Sigmoid colon (tissue), 7 donors: Measurements from ENCODE around the gene UNC5A. TPM values are rescaled to one million over a fixed set of nuclear protein-coding genes. Genes with fewer than 3 reads are reported as not detected.

Experiments
- DNase-seq: peaks from one replicate; pipeline ENCODE4 v3.0.0-alpha.2; 2019
- H3K27ac ChIP-seq, 4 donors: fragments of 200-600 bp; sonication (generic); one replicate each; pipeline ENCODE4 v1.5.1; 2016 to 2019; ENCODE audit warnings: mild to moderate bottlenecking in 1 of 4
- H3K27me3 ChIP-seq, 3 donors: fragments of 200-600 bp; sonication (generic); one replicate each; pipeline ENCODE4 v1.5.1; 2019; ENCODE audit warnings: mild to moderate bottlenecking in 1 of 3
- H3K36me3 ChIP-seq, 4 donors: fragments of 200-600 bp; sonication (generic); one replicate each; pipeline ENCODE4 v1.5.1; 2016 to 2019
- H3K4me1 ChIP-seq, 4 donors: fragments of 200-600 bp; sonication (generic); one replicate each; pipeline ENCODE4 v1.5.1; 2017 to 2019
- H3K4me3 ChIP-seq, 4 donors: fragments of 200-600 bp; sonication (generic); one replicate each; pipeline ENCODE4 v1.5.1; 2017 to 2019; ENCODE audit warnings: mild to moderate bottlenecking in 2 of 4, moderate library complexity in 1 of 4
- H3K9me3 ChIP-seq, 4 donors: fragments of 200-600 bp in 3 of 4; sonication (generic) in 3 of 4; one replicate each; pipeline versions ENCODE4 v1.5.1 to v1.6.1; 2013 to 2019
- EP300 ChIP-seq, 4 donors: sonication (generic); formaldehyde crosslinking; IDR thresholded peaks; one replicate each; pipeline ENCODE4 v1.6.1; 2017; ENCODE audit warnings: antibody characterized with exemption in 4 of 4
- POLR2A ChIP-seq, 2 donors: fragments of 450-650 bp; IDR thresholded peaks; one replicate each; pipeline ENCODE4 v1.6.1; 2016; ENCODE audit warnings: antibody characterized with exemption in 2 of 2, mild to moderate bottlenecking in 2 of 2, moderate library complexity in 2 of 2
- POLR2AphosphoS5 ChIP-seq, 4 donors: sonication (generic); formaldehyde crosslinking; IDR thresholded peaks; one replicate each; pipeline ENCODE4 v1.6.1; 2017; ENCODE audit warnings: antibody characterized with exemption in 4 of 4
- WGBS, 2 donors: extraction: QIAGEN DNeasy Blood & Tissue Kit; methylation state at CpG; one replicate each; pipeline ENCODE4 v1.1.7; 2013; 5-methylcytosine and 5-hydroxymethylcytosine counted together
- intact Hi-C: fragments of 100-400 bp; cut with DNase I; formaldehyde crosslinking; loops from one replicate; pipeline ENCODE4 v1.15.1; 2023
- polyA plus RNA-seq, 3 donors: library from polyadenylated mRNA; stranded (reverse); fragments of 200-250 nt; gene quantifications; one replicate each; pipeline ENCODE4 v1.2.3, GENCODE V29; 2013
- total RNA-seq, 4 donors: library from RNA; depleted of rRNA; stranded (reverse); fragments of >200 nt; gene quantifications; one replicate each; pipeline ENCODE4 v1.1.0, GENCODE V29; 2016
- TF ChIP-seq, protein P1 (sequence below), 4 experiments: fragments of 450-650 bp in 3 of 4; fragments of 200-600 bp in 1 of 4; IDR thresholded peaks; one replicate each; pipeline ENCODE4 v1.5.1; 2016 to 2019; ENCODE audit warnings: antibody characterized with exemption in 4 of 4, mild to moderate bottlenecking in 3 of 4, moderate library complexity in 2 of 4
- donor health status: healthy with polysubstance abuse.
- donor health status: Bipolar disorder and iron deficiency.
- donor health status: healthy.

Gene UNC5A
- total and polyA plus RNA-seq, 7 donors: 0.34 to 0.60 TPM; not detected in 5

DNA sequence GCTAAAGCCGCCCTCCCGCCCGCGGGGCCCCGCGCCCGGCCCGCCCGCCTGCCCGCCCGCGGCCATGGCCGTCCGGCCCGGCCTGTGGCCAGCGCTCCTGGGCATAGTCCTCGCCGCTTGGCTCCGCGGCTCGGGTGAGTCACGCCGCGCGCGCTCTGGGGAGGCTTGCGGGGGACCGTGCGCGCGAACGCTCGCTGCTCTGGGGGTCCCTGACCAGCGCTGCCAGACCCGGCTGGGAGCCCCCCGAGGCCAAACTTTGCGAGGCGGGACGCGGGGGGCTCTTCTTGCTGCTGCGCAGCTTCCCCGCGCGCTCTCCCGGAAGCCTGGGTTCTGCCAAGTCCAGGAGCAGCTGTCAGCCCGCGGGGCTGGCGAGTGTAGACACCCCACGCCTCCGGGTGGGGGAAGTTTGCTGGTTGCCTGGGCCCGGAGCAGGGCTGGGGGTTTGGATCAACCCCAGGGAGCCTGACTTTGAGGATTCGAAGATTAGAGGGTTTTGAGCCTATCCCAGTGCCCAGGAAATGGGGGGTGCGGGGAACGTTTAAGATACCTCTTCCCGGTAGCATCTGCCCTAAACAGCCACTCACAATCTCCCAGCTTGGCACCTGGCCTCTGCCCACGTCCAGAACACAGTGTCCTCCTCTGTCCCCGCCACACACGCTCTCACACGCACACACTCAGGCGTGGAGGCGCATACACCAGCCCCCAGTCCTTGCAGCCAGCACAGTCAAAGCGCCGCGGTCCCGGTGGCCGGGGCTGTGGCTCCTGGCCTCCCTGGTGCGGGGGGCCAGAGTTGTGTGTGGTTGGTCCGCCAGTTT, 535 bp downstream of the UNC5A start:
- no peak for DNase-seq
- Histone ChIP-seq H3K4me1 (peaks cover 0 to 23% (median 19%) of the 10 kb centered on the region in 4 donors), H3K4me3 (peak overlapping the region in 3 of 4 donors; percentile 18 to 39 (median 38)), H3K27ac (no peak overlapping the region), H3K9me3 (no peaks in the 10 kb centered on the region), H3K27me3 (peaks cover 32 to 89% (median 61%) of the 10 kb centered on the region in 3 donors), H3K36me3 (no peaks in the 10 kb centered on the region)
- intact Hi-C loops: no loop called here
- TF ChIP-seq POLR2A (IDR thresholded peaks at IDR 0.05) (no peak), EP300 (IDR thresholded peaks at IDR 0.05) (no peak), POLR2AphosphoS5 (IDR thresholded peaks at IDR 0.05) (no peak)
- TF ChIP-seq, protein P1, sequence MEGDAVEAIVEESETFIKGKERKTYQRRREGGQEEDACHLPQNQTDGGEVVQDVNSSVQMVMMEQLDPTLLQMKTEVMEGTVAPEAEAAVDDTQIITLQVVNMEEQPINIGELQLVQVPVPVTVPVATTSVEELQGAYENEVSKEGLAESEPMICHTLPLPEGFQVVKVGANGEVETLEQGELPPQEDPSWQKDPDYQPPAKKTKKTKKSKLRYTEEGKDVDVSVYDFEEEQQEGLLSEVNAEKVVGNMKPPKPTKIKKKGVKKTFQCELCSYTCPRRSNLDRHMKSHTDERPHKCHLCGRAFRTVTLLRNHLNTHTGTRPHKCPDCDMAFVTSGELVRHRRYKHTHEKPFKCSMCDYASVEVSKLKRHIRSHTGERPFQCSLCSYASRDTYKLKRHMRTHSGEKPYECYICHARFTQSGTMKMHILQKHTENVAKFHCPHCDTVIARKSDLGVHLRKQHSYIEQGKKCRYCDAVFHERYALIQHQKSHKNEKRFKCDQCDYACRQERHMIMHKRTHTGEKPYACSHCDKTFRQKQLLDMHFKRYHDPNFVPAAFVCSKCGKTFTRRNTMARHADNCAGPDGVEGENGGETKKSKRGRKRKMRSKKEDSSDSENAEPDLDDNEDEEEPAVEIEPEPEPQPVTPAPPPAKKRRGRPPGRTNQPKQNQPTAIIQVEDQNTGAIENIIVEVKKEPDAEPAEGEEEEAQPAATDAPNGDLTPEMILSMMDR (IDR thresholded peaks at IDR 0.05): no peak
- 4% methylated on average over 68 of the region's 68 CpGs for WGBS, 2 donors

DNA sequence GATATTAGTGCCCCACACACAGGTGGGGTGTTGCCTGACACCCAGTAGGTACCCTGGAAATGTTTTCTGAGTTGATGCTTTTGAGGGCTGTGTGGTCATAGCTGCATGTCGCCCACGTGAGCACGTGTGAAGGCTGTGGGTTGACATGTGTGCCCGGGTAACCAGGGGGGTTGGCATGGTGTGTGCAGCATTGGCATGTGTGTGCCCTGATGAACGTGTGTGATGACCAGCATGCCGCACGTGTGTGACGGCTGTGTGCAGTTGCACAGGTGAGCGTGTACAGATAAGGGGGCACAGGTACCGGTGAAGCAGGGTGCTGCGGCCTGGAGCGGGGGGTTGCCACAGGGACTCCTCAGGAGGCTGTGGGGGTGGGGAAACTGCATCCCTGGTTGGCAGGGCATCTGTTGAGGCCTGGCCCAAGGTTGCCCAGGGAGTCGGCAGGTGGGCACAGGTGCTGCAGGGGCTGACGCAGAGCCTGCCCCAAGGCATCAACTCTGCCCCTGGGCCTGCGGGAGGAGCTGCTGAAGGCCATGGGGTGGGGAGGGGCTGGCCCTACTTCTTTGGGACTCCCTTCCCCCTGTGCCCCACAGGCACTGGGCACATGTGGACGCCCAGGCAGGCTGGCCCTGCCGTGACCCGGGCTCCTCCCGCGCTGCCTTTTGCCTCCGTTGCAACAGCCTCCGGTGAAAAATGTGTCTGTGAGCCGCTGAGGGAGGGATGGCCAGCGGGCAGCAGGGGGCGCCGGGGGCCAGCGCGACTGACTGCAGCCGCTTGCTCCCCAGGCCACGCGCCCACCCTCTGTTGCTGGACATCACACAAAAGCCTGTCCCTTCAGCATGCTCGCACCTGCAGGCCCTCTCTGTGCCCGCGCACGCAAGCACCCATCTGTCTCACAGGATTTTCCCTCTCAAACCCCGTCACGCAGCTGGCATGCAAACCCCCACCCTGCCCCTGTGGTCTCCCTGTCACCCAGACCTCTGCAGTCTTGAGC, 2.2 kb downstream of the UNC5A start:
- no peak overlapping the region for H3K27ac ChIP-seq
- peaks cover 0 to 28% (median 25%) of the 10 kb centered on the region in 4 donors for H3K4me1 ChIP-seq
- no peak for DNase-seq
- no peak overlapping the region for H3K4me3 ChIP-seq
- TF ChIP-seq, protein P1 (IDR thresholded peaks at IDR 0.05): no peak
- TF ChIP-seq EP300 (IDR thresholded peaks at IDR 0.05): no peak
- no peak for TF ChIP-seq POLR2A (IDR thresholded peaks at IDR 0.05)
- no peak for TF ChIP-seq POLR2AphosphoS5 (IDR thresholded peaks at IDR 0.05)
- H3K27me3 ChIP-seq: peaks cover 40 to 98% (median 78%) of the 10 kb centered on the region in 3 donors
- H3K9me3 ChIP-seq: no peaks in the 10 kb centered on the region
- WGBS, 2 donors: 34 to 37% methylated on average over 37 of the region's 37 CpGs
- intact Hi-C loops: no loop called here
- no peaks in the 10 kb centered on the region for H3K36me3 ChIP-seq

DNA sequence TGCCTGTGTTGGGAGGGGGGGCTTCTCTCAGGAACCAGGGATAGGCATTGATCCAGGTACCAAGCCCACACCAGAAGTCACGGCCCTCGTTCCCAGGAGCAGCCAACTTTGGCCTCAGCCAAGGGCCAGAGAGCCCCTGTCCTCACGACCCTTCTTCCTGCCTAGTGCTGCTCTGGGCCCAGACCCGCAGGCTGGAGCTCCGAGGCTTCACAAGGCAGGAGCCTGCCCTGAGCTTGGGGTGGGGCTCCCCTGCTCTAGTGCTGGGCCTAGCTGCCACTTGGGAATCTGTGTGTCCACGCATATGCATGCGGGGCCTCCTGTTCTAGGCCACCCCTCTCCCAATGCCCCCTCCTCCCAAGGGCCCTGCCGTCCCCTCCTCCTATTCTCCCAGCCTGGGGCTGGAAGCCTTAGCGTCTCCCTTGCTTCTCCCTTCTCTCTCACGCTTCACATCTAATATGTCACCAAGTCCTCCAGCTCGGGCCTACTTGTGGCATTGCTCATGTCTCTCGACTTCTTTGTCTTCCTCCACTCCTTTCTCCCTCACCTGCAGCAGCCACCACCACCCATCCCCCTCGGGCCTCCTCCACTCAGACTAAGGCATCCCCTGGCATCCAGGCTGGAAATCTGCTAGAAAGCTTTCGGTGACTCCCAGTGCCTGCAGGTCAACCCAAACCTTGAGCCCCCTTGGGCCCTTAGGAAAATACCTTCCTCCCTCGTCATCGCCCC, 3.4 kb downstream of the UNC5A start:
- Histone ChIP-seq H3K27ac (no peak overlapping the region), H3K27me3 (peaks cover 52 to 98% (median 86%) of the 10 kb centered on the region in 3 donors), H3K36me3 (no peaks in the 10 kb centered on the region), H3K4me1 (peaks cover 0 to 35% (median 31%) of the 10 kb centered on the region in 4 donors), H3K4me3 (no peak overlapping the region), H3K9me3 (no peaks in the 10 kb centered on the region)
- 76 to 81% methylated on average over 16 of the region's 16 CpGs for WGBS, 2 donors
- intact Hi-C loops: no loop called here
- no peak for DNase-seq
- no peak for TF ChIP-seq POLR2AphosphoS5 (IDR thresholded peaks at IDR 0.05)
- TF ChIP-seq, protein P1 (IDR thresholded peaks at IDR 0.05): no peak
- no peak for TF ChIP-seq EP300 (IDR thresholded peaks at IDR 0.05)
- TF ChIP-seq POLR2A (IDR thresholded peaks at IDR 0.05): no peak

DNA sequence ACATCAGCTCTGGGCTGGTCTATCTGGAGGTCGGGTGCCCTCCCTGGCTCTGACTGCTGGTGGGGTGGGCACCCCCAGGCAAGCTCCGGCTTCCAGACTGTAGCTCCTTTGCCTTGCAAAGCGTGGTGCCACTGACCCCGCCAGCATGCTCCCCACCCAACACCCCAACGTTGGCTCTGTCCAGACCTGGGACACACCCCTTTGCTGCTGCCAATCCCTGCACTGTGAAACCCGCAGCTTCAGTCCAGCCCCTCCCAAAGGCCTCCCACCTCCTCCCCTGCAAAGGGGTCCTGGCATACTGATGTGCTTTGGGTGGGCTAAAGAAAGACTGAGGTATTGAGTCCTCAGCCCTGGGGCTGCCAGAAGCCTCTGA, 3.9 kb downstream of the UNC5A start:
- intact Hi-C loops: no loop called here
- no peaks in the 10 kb centered on the region for H3K36me3 ChIP-seq
- H3K27ac ChIP-seq: no peak overlapping the region
- 66 to 76% methylated on average over 6 of the region's 6 CpGs for WGBS, 2 donors
- peaks cover 56 to 98% (median 88%) of the 10 kb centered on the region in 3 donors for H3K27me3 ChIP-seq
- DNase-seq: no peak
- peaks cover 0 to 35% (median 30%) of the 10 kb centered on the region in 4 donors for H3K4me1 ChIP-seq
- no peaks in the 10 kb centered on the region for H3K9me3 ChIP-seq
- TF ChIP-seq POLR2AphosphoS5 (IDR thresholded peaks at IDR 0.05) (no peak), POLR2A (IDR thresholded peaks at IDR 0.05) (no peak), EP300 (IDR thresholded peaks at IDR 0.05) (no peak)
- TF ChIP-seq, protein P1 (IDR thresholded peaks at IDR 0.05): no peak
- no peak overlapping the region for H3K4me3 ChIP-seq
